Left lung (tissue), 10 donors: ENCODE data around the gene FBLN1. TPM values are rescaled to one million over a fixed set of nuclear protein-coding genes. Genes with fewer than 3 reads are reported as not detected.

Experiments
- ATAC-seq: fragments of 200-7000 bp; cut with Tn5 transposase; one replicate; pipeline ENCODE4 v1.9.1; 2020; ENCODE audit warnings: moderate library complexity
- DNase-seq, 4 donors: peaks; one replicate each; pipeline ENCODE4 v3.0.0-alpha.2; 2013 to 2020
- H3K27ac ChIP-seq, 2 donors: fragments of 200-600 bp; sonication (generic) in 1 of 2; one replicate each; pipeline versions ENCODE4 v1.5.0 to v1.8.0; 2020 to 2021
- H3K27me3 ChIP-seq, 2 donors: fragments of 200-600 bp; sonication (generic) in 1 of 2; one replicate each; pipeline versions ENCODE4 v1.5.0 to v1.8.0; 2020 to 2021
- H3K36me3 ChIP-seq, 2 donors: fragments of 200-600 bp; sonication (generic) in 1 of 2; one replicate each; pipeline versions ENCODE4 v1.5.0 to v1.8.0; 2020 to 2021
- H3K4me1 ChIP-seq, 2 donors: fragments of 200-600 bp; one replicate each; pipeline ENCODE4 v1.8.0; 2021
- H3K4me3 ChIP-seq, 2 donors: fragments of 200-600 bp; sonication (generic) in 1 of 2; one replicate each; pipeline versions ENCODE4 v1.5.0 to v1.8.0; 2020 to 2021; ENCODE audit warnings: mild to moderate bottlenecking in 1 of 2
- H3K9me3 ChIP-seq, 2 donors: fragments of 200-600 bp; sonication (generic) in 1 of 2; one replicate each; pipeline versions ENCODE4 v1.5.0 to v1.8.0; 2020 to 2021
- CTCF ChIP-seq, 2 donors: fragments of 200-600 bp; sonication (generic) in 1 of 2; IDR thresholded peaks; one replicate each; pipeline versions ENCODE4 v1.5.0 to v1.8.0; 2021; ENCODE audit warnings: antibody characterized with exemption in 2 of 2
- intact Hi-C, 2 donors: fragments of 100-400 bp; cut with DNase I; formaldehyde crosslinking; loops; one replicate each; pipeline versions ENCODE4 v1.11.2 to v1.14.2; 2022
- polyA plus RNA-seq, 6 donors: library from polyadenylated mRNA; unstranded; fragments of 120-200 nt; gene quantifications; one replicate each; pipeline ENCODE4 v1.2.1, GENCODE V29; 2013; ENCODE audit not compliant: insufficient read length in 6 of 6
- total RNA-seq, 2 donors: library from RNA; stranded (reverse); fragmentation: NEBNext Ultra II Directional; extraction: Animal tissue kit (Norgen Biotek cat#: 25700); gene quantifications; one replicate each; pipeline ENCODE4 v1.2.1, GENCODE V29; 2021
- donor health status: DM: no; HTN: yes; CAD: no.
- donor health status: DM: no; HTN: no; CAD: no.

The FBLN1 gene
- total and polyA plus RNA-seq, 8 donors, result 287 to 447 (median 312) TPM

DNA sequence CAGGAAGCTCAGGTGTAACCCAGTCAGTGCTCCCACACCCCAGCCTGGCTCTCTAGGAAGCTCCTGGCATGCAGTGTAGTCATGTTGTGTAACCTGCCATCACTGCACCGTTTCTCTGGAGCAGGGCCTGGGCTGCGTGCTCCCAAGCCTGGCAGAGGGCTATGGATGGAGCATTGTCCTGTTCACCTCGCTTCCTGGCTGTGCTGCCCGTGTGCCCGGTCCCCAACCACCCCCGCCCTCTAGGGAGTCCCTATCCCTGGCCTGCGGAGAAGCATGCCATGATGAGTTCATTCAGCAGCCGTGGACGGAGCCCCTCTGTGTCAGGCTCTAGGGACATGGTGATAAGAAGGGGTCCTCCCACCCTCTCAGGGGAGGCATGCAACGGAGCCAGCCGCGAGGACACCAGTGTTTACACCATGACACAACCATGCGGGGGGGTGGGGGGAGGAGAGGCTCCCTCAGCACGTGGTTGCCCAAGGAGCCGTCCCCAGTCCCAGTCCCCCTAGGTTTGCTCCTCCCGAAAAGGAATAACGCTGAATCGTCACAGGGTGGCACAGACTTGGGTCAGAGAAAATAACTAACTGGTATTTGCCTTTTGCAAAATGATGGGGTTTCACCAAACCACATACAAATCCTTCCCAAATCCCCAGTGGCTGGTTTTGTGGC is 73.1 kb downstream of the FBLN1 start:
- TF ChIP-seq CTCF (IDR thresholded peaks at IDR 0.05), result no peak
- no peak overlapping the region for H3K27ac ChIP-seq
- ATAC-seq (no peak), DNase-seq (no peak)
- peaks cover 0 to 41% of the 10 kb centered on the region in 2 donors for H3K27me3 ChIP-seq
- no peak overlapping the region for H3K4me3 ChIP-seq
- intact Hi-C loops, result loop anchor here in 1 of 2 donors (10.0 kb wide), 1 partner anchor 289 kb away; no protein-coding TSS in a partner anchor
- no peaks in the 10 kb centered on the region for H3K4me1 ChIP-seq
- H3K9me3 ChIP-seq, result peaks cover 0 to 11% of the 10 kb centered on the region in 2 donors
- H3K36me3 ChIP-seq, result no peaks in the 10 kb centered on the region

GRCh38 chr22:45576273-45576625 is 73.6 kb downstream of the FBLN1 start:
- Histone ChIP-seq H3K4me1 (no peaks in the 10 kb centered on the region), H3K36me3 (no peaks in the 10 kb centered on the region), H3K27ac (no peak overlapping the region), H3K4me3 (no peak overlapping the region), H3K27me3 (peaks cover 0 to 41% of the 10 kb centered on the region in 2 donors), H3K9me3 (peaks cover 0 to 6% of the 10 kb centered on the region in 2 donors)
- ATAC-seq (no peak), DNase-seq (no peak)
- intact Hi-C loops, result loop anchor here in 1 of 2 donors (10.0 kb wide), 1 partner anchor 289 kb away; no protein-coding TSS in a partner anchor
- TF ChIP-seq CTCF (IDR thresholded peaks at IDR 0.05), result no peak

DNA sequence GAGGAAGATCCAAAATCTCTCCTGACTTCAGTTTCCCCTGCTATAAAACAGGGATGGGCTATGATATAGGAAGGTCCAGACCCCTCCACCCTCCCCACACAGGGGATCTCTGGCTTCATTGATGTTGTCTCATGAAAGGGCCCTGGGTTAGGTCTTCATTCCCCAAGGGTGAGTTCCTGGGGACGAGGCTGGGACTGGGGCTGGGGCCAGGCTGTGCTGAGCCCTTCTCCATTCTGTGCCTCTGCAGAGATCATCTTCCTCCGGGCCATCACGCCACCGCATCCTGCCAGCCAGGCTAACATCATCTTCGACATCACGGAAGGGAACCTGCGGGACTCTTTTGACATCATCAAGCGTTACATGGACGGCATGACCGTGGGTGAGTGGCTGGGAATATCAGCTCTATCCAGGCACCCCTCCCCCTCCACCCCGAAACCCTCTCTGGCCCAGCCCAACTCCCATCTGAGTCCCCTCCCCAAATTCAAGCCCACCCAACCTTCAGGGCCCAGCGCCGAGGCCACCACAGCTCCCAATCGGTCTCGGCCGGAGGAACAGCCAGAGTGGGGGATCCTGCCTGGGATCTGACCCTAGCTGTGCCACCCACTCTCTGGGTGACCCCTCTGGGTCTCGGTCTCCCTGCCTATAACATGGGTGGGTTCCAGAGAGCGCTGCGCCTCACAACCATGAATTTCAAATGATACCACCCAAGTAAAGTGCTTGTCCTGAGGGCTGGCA is 74.2 kb downstream of the FBLN1 start:
- H3K9me3 ChIP-seq, result no peaks in the 10 kb centered on the region
- intact Hi-C loops, result loop anchor here in 1 of 2 donors (10.0 kb wide), 1 partner anchor 288 kb away; no protein-coding TSS in a partner anchor
- DNase-seq (no peak), ATAC-seq (no peak)
- TF ChIP-seq CTCF (IDR thresholded peaks at IDR 0.05), result no peak
- no peaks in the 10 kb centered on the region for H3K36me3 ChIP-seq
- no peak overlapping the region for H3K4me3 ChIP-seq
- H3K27me3 ChIP-seq, result peaks cover 0 to 41% of the 10 kb centered on the region in 2 donors
- H3K27ac ChIP-seq, result no peak overlapping the region
- no peaks in the 10 kb centered on the region for H3K4me1 ChIP-seq

- H3K36me3 ChIP-seq, result no peaks in the 10 kb centered on the region
- ATAC-seq (peak; percentile 92), DNase-seq (peak; percentile 76 to 95 (median 88))
- peaks cover 0 to 41% of the 10 kb centered on the region in 2 donors for H3K27me3 ChIP-seq
- H3K9me3 ChIP-seq, result no peaks in the 10 kb centered on the region
- TF ChIP-seq CTCF (IDR thresholded peaks at IDR 0.05), result peak; percentile 86 to 93
- H3K27ac ChIP-seq, result no peak overlapping the region
- intact Hi-C loops, result loop anchor here in 1 of 2 donors (10.0 kb wide), 1 partner anchor 287 kb away; no protein-coding TSS in a partner anchor
- H3K4me1 ChIP-seq, result no peaks in the 10 kb centered on the region
- no peak overlapping the region for H3K4me3 ChIP-seq
Observed at GRCh38 chr22:45577746-45578523, 75.3 kb downstream of the FBLN1 start.
